ENCODE results near the gene KIF2A. TPM values are rescaled to one million over a fixed set of nuclear protein-coding genes. Genes with fewer than 3 reads are reported as not detected.

KIF2A gene
- total RNA-seq, 1 donor from 2014 or later, result 55.1 TPM

DNA sequence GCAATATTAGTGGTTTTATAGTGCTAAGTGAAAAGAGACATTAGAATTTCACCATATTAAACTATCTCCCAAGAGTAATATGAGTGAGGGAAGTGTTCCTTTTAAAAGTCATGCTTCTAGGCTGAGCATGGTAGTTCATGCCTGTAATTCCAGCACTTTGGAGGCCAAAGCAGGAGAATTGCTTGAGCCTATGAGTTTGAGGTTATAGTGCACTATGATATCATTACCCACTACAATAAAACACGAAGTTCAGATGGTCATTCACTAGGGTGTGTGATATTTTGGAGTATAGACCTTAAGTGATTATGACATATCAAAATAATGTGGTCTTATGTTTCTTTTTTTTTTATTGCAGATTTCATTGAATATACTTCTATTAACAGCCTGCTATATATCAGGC, 6.7 kb downstream of the KIF2A start:
- no peak overlapping the region for H3K4me3 ChIP-seq (ENCODE audit: low read depth, low read length)
- TF ChIP-seq, protein P1, sequence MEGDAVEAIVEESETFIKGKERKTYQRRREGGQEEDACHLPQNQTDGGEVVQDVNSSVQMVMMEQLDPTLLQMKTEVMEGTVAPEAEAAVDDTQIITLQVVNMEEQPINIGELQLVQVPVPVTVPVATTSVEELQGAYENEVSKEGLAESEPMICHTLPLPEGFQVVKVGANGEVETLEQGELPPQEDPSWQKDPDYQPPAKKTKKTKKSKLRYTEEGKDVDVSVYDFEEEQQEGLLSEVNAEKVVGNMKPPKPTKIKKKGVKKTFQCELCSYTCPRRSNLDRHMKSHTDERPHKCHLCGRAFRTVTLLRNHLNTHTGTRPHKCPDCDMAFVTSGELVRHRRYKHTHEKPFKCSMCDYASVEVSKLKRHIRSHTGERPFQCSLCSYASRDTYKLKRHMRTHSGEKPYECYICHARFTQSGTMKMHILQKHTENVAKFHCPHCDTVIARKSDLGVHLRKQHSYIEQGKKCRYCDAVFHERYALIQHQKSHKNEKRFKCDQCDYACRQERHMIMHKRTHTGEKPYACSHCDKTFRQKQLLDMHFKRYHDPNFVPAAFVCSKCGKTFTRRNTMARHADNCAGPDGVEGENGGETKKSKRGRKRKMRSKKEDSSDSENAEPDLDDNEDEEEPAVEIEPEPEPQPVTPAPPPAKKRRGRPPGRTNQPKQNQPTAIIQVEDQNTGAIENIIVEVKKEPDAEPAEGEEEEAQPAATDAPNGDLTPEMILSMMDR (conservative IDR thresholded peaks at IDR 0.05; ENCODE audit: low read depth, low read length), result no peak
- DNase-seq (ENCODE audit: low read depth), result no peak

DNA sequence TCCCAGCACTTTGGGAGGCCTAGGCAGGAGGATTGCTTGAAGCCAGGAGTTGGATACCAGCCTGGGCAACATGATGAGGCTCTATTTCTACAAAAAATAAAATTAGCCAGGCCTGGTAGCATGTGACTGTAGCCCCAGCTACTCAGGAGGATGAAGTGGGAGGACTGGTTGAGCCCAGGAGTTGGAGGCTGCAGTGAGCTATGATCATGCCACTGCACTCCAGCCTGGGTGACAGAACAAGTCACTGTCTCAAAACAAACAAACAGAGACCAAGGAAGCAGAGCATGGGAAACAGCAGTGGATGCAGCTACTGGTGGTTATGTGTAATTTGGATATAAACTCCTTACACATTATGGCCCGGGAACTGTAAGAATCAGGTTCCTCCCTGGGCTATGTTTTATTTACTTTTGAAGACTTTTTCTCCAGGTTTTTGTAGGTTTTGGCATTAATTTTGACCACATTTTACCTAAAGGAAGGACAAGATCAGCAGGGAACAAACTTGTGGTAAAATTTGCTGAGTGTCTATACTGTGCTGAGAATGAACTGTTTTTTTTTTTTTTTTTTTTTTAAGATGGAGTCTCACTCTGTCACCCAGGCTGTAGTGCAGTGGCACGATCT, 8.3 kb downstream of the KIF2A start:
- no peak for DNase-seq (ENCODE audit: low read depth)
- no peak overlapping the region for H3K4me3 ChIP-seq (ENCODE audit: low read depth, low read length)
- TF ChIP-seq, protein P1 (conservative IDR thresholded peaks at IDR 0.05; ENCODE audit: low read depth, low read length), result no peak

DNA sequence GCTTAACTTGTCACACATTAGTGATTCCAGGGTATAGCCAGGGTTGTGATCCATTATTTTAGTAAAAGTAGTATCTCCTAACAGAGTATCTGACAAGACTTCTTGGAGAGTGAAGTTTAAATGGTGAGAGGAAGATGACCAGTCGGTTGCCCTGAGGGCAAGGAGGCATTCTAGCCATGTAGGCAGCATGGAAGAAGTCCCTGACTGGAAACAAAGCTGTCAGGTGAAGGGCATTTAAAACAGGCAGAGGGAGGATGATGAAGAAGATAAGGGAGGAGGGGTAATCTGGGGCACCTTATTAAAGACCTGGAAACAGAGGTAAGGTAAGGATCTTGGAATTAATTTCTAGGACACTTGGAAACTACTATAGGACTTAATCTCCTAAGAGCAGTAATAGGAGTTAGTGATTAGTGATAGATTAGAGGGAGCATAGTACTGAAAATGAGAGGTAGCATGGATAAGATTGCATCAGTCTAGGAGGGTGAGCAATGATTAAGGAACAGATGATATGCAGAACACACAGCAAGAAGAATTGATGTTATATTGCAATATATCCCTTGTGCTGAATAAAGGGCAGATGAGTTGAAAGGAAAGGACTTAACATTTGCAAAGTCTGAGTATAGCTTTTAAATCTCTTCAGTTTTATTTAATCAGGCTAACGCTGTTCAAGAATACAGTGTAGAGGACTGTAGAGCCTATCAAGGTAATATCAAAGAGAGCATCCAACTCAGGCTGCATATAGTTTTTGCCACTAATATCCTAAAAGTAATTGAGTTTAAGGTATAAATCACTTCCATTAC, 9.6 kb downstream of the KIF2A start:
- DNase-seq (ENCODE audit: low read depth), result no peak
- no peak overlapping the region for H3K4me3 ChIP-seq (ENCODE audit: low read depth, low read length)
- TF ChIP-seq, protein P1 (conservative IDR thresholded peaks at IDR 0.05; ENCODE audit: low read depth, low read length), result no peak

DNA sequence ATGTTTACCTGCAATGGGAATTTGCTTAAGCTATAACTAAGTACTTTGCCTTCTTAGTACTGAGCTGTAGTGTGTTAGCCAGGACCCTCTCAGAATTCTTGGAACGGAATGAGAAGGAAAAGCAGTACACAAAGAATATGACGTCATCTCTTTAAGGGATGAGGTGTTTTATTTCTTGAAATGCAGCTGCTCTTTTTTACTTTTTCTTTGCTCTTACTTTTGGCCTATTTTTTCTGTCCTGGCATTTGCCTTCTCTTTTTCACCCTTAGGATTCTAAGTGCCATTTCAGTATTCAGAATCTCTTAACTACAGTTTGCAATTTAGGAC, 10.1 kb downstream of the KIF2A start:
- DNase-seq (ENCODE audit: low read depth), result no peak
- TF ChIP-seq, protein P1 (conservative IDR thresholded peaks at IDR 0.05; ENCODE audit: low read depth, low read length), result no peak
- no peak overlapping the region for H3K4me3 ChIP-seq (ENCODE audit: low read depth, low read length)

DNA sequence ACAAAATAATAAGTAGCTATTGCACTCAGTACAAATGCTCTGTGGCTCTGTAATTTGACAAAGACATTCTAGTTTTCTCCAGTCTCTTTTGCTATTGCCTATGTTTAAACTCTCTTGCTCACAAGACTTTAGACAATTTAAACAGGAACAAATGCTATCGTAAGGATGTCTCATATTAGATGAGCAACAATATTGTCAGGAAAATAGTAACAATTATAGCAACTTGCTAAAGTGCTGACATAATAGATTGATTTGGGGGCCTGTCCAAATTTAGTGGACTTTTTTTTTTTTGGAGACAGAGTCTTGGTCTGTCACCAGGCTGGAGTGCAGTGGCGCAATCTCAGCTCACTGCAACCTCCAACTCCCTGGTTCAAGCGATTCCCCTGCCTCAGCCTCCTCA, 11.8 kb downstream of the KIF2A start:
- H3K4me3 ChIP-seq (ENCODE audit: low read depth, low read length), result no peak overlapping the region
- DNase-seq (ENCODE audit: low read depth), result no peak
- TF ChIP-seq, protein P1 (conservative IDR thresholded peaks at IDR 0.05; ENCODE audit: low read depth, low read length), result no peak

DNA sequence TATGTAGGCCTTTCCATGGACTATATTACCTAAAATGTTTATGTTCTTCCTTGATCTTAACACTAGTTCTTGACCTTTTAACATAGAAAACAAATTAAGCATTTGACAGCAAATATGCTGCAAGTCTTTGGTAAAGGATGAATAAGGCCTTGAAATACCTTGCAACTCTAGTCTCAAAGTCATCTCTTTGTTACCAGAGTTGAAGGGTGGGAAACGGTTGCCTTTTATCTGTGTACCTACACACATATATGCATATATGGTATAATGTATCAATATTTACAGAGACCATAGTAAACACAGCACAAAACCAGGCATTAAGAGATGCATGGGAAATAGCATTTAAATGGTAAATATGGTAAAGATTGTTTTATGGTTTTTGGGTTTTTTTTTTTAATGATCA, 16.5 kb downstream of the KIF2A start:
- H3K4me3 ChIP-seq (ENCODE audit: low read depth, low read length), result no peak overlapping the region
- DNase-seq (ENCODE audit: low read depth), result no peak
- TF ChIP-seq, protein P1 (conservative IDR thresholded peaks at IDR 0.05; ENCODE audit: low read depth, low read length), result no peak

DNA sequence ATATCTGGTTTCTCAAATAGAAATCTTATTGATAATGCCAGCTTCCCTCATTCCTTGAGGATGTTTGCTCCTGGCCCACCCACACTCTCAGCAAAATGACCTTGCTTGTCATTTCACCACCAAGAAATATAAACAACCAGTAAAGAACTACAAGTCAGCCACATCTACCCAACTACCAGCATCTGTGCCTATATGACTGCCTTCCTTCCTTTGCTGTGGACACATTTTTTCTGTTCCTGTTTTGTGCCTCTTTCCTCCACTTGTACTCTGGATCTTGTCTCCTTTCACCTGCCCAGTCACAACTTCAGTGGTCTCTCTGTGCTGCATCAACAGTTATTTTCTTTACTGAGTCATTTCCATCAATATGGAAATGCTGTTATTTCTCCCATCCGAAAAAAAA, 20.3 kb downstream of the KIF2A start:
- H3K4me3 ChIP-seq (ENCODE audit: low read depth, low read length), result no peak overlapping the region
- TF ChIP-seq, protein P1 (conservative IDR thresholded peaks at IDR 0.05; ENCODE audit: low read depth, low read length), result no peak
- DNase-seq (ENCODE audit: low read depth), result no peak
